GM19351 (cell line): Measurements from ENCODE around the gene NSMF.

Source experiments
- ATAC-seq: cut with Tn5 transposase; IDR thresholded peaks from one replicate; pipeline ENCODE4 v1.9.1; 2021; ENCODE audit warnings: mild to moderate bottlenecking, moderate library complexity; ENCODE audit not compliant: unreplicated experiment

Gene NSMF, protein sequence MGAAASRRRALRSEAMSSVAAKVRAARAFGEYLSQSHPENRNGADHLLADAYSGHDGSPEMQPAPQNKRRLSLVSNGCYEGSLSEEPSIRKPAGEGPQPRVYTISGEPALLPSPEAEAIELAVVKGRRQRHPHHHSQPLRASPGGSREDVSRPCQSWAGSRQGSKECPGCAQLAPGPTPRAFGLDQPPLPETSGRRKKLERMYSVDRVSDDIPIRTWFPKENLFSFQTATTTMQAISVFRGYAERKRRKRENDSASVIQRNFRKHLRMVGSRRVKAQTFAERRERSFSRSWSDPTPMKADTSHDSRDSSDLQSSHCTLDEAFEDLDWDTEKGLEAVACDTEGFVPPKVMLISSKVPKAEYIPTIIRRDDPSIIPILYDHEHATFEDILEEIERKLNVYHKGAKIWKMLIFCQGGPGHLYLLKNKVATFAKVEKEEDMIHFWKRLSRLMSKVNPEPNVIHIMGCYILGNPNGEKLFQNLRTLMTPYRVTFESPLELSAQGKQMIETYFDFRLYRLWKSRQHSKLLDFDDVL

DNA sequence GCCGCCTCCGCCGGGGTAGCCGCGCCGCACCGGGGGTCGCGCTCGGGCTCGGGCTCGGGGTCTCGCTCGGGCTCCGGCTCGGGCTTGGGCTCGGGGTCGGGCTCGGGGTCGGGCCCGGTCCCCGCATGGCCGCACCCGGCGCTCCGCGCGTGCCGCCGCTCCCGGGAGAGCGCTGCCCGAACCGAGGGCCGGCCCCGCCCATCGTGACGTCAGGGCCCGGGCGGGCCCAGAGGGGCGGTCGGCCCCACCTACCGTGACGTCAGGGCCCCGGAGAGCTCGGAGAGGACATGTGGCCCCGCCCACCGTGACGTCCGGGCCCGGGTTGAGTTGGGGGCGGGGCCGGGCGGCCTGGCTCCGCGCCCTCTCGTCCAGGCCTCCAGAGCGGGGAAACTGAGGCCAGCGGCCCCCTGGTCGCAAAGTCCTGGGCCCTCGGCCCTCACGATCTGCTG lies at the start of gene NSMF:
NSMF (minus strand) TSS at position 183 of the 449 bp plus-strand sequence. CDS start 232 bp downstream, outside the sequence.
- peak; percentile 63 for ATAC-seq

DNA sequence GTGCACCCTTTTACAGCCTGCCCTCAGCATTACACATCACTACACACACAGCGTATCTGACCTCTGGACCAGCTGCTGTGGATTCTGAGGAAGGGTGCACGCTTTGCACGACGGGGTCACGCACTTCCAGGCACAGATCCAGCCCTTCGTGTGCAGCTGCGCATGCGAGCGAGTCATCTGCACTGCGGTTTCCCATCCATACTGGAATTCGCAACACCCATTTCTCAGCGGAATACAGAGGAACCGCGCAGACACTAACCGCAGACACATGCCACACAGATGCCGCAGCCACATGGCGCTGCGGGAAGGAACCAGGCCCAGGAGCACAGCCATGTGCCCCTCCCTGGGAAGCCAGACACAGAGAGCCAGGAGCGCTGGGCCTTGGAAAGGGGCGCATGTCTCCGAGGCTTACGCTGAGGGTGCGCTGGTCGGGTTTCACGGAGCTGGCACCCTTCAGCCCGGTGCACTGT lies 47.6 kb upstream of the NSMF start:
- ATAC-seq, result no peak

GRCh38 chr9:137506274-137506673 lies 47.1 kb upstream of the NSMF start:
- ATAC-seq, result no peak

GRCh38 chr9:137505421-137506140 lies 46.4 kb upstream of the NSMF start:
- no peak for ATAC-seq

GRCh38 chr9:137504432-137504777 lies 45.3 kb upstream of the NSMF start:
- ATAC-seq, result no peak

DNA sequence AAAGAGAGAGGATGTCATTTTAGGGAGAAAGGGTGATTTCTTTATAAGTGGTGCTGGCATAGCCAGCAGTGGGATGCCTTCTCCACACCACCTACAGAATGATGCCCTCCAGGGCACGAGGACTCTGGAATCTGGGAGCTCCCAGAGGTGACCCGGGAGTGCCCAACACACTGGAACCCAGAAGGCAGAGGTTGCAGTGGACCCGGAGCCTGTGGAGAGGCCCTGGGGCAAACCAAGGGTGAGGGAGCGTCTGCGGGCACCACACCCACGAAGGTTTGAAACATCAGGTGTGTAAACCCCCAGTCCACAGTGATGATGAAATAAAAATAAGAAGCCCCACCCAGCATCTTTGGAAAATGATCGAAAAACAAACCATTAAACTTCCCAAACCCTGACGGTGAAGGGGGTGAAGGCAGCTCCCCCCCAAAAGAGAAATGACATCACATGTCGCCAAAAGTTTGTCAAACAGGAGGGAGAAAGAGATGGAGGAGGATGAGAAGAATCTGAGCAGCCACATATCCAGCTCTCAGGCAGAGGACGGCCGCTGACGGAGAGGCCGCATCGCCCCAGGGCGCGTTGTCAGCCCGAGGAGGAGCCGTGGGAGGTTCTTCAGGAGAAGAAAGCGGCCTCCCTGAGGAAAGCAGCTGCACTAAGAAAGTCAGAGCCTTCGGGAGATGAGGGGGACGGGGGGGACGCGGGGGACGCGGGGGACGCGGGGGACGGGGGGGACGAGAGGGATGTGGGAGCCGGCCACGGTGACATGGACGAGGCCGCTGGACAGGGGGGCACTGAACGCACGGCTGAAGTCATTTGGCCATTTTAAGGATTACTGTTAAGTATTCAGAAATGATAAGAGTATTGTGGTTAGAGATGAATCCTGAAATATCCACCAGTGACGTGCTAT lies 43.1 kb upstream of the NSMF start:
- ATAC-seq, result no peak

GRCh38 chr9:137501457-137501856 lies 42.3 kb upstream of the NSMF start:
- no peak for ATAC-seq

GRCh38 chr9:137500666-137501397 lies 41.7 kb upstream of the NSMF start:
- ATAC-seq, result no peak

- no peak for ATAC-seq
Observed at GRCh38 chr9:137499858-137500661, 40.9 kb upstream of the NSMF start.

DNA sequence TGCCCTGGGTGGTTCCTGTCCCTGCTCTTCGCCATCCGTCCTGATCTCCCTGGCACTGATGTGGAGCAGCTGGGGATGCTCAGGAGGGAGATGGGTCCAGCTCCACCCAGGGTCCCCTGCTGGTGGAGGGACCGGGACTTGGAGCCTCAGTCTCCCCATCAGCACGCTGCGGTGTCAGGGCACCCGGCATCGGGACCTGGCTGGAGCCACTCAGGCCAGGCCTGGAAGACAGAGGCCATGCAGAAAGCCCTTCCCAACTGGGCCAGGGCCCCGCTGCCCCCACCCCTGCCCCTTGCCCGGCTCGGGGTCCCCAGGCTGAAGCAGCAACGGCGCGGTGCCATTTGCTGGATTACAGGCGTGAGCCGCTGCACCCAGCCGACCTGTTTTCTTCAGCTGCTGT lies 40.3 kb upstream of the NSMF start:
- no peak for ATAC-seq

- no peak for ATAC-seq
Observed at GRCh38 chr9:137498720-137499150, 39.6 kb upstream of the NSMF start.

DNA sequence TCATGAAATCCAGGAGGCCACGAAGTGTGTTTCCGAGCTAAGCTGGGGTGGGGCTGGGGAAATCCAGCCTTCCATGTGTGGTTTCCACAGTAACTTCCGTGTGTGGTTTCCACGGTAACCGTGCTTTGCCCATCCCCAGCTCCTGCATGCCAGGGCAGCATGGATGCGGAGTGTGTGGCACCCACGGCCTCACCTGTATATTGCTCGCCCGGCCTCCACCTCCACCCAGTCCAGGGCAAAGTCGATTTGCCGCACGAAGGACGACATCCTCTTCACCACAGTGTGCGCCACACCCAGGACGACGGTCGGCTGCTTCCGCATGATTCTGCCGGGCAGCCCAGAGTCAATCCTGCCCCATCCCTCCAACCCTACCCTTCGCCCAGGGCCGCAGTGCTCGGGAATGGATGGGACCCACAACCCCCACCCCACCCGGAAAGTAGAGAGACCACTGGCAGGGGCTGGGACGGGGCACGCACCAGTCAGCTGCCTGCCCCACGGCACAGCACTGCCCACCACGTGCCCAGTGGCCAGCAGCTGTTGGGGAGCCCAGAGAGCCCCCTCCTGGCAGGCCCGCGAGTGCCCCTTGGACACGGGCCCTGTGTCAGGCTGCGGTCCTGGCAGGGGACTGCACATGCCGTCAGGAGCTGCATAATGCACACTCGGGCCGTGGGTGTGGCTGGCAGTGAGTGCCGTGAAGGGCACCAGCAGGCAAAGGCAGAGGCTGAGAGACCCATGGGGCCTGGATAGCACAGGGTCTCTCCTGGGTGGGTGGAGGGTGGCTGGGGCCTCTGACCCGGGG lies 39.0 kb upstream of the NSMF start:
- no peak for ATAC-seq

DNA sequence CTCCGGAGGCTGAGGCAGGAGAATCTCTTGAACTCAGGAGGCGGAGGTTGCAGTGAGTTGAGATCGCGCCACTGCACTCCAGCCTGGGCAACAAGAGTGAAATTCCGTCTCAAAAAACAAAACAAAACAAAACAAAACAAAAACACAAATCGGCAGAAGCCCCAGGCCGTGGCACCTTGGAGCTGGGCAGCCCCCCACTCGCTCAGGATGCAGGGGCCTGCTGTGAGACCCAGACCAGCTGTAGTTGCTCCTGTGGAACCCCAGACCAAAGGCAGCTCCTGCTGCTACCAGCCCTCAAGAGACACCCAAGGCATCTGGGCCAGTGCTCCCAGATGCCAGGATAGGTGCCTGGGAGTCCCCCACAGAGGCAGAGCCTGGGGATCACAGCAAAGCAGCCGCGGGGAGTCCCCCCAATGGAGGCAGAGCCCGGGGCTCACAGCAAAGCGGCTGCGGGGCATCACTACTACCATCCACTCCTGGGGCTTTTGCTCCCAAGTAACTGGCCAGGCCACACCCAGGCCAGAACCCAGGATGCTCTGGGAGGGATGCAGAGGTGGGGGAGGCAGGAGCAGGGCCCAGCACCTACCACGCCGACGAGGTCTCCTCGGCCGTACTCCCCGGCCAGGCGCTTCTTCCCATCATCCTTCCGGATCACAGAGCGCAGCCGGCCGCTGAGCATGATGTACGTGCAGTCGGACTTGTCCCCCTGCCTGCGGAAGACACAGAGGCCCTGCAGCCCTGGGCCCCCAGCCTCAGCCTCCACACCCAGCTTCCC lies 37.7 kb upstream of the NSMF start:
- no peak for ATAC-seq

- no peak for ATAC-seq
Observed at GRCh38 chr9:137494550-137495351, 35.6 kb upstream of the NSMF start.

- no peak for ATAC-seq
Observed at GRCh38 chr9:137494104-137494544, 35.0 kb upstream of the NSMF start.

DNA sequence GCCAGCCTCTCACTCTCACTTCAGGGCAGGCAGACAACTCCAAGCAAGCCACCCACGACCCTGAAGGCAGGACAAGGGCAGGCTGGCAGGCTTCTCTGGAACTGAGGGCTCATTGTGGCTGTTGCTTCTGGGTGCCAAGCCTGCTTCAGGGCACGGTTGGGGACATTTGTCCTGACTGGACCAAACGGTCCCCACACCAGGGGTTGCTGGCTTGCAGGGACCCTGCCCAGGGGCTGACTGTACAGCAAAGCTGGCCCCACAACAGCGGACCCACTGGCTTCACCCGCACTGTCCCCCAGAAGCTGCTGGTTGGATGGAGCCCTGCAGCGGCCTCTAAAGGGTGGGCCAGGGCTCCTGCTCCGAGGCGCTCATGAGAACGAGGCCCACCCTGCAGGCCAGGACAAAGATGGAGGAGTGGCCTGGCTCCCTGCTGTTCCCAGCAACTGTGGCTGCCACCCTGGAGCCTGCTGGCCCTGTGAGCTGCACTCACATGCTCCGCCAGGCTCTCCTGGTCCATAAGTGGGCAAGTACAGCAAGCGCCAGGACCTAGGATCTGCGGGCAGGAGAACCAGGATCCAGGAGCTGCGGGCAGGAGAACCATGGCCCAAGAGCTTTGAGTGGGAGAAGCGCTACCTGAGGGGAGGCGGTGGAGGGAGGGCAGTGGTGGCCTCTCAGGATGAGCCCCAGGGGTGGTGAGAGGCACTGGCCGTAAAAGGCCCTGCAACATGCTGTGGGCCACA lies 34.4 kb upstream of the NSMF start:
- ATAC-seq, result no peak
